H1 (cell line): Measurements from ENCODE around the gene TEAD4. TPM values are rescaled to one million over a fixed set of nuclear protein-coding genes. Genes with fewer than 3 reads are reported as not detected.

Source experiments
- CTCF ChIA-PET: fragments of 300-600 bp; sonication (Branson Sonifier 250); formaldehyde crosslinking; loops from one replicate; lab custom pipeline; 2021; ENCODE audit not compliant: partially characterized antibody; lab: Charles Lee
- POLR2A ChIA-PET: fragments of 300-600 bp; sonication (Branson Sonifier 250); formaldehyde crosslinking; loops from one replicate; lab custom pipeline; 2021; ENCODE audit warnings: inconsistent platforms; ENCODE audit not compliant: partially characterized antibody; lab: Charles Lee
- DNase-seq, 2 experiments: peaks; one replicate each; pipeline versions ENCODE4 v3.0.0 to v3.0.0-alpha.2; 2010 to 2022; ENCODE audit warnings: low spot score in 2 of 2, low read depth in 1 of 2, mixed read lengths in 1 of 2
- FAIRE-seq: peaks from 2 replicates; lab custom pipeline; 2011; peaks lifted over from hg19 to GRCh38; lab: Jason Lieb, UNC
- H2AFZ ChIP-seq: 2 replicates; pipeline ENCODE4 v1.8.1; 2012; ENCODE audit warnings: low read length, inconsistent platforms
- H2AK5ac ChIP-seq: 2 replicates; pipeline ENCODE4 v1.6.1; 2013; ENCODE audit warnings: low read depth, low read length
- H2BK120ac ChIP-seq: replicated peaks from 2 replicates; pipeline ENCODE3; 2013; ENCODE audit warnings: low read depth, low read length, inconsistent platforms
- H2BK12ac ChIP-seq: 2 replicates; pipeline ENCODE4 v1.6.1; 2013; ENCODE audit warnings: low read depth, low read length
- H2BK15ac ChIP-seq: 2 replicates; pipeline ENCODE4 v1.6.1; 2013; ENCODE audit warnings: low read length
- H2BK20ac ChIP-seq: 2 replicates; pipeline ENCODE4 v1.6.1; 2013; ENCODE audit warnings: low read length
- H2BK5ac ChIP-seq: 2 replicates; pipeline ENCODE4 v1.6.1; 2013; ENCODE audit warnings: low read depth, low read length
- H3K14ac ChIP-seq: 2 replicates; pipeline ENCODE4 v1.6.1; 2013; ENCODE audit warnings: inconsistent platforms; ENCODE audit not compliant: insufficient read length
- H3K18ac ChIP-seq: 2 replicates; pipeline ENCODE4 v1.6.1; 2013; ENCODE audit warnings: low read length; ENCODE audit errors: extremely low read depth
- H3K23ac ChIP-seq: 2 replicates; pipeline ENCODE4 v1.6.1; 2013; ENCODE audit warnings: inconsistent platforms; ENCODE audit not compliant: insufficient read length
- H3K23me2 ChIP-seq: 2 replicates; pipeline ENCODE4 v1.6.1; 2013; ENCODE audit warnings: low read depth, low read length
- H3K27ac ChIP-seq: 2 replicates; pipeline ENCODE4 v1.6.1; 2011; ENCODE audit warnings: low read depth, low read length, inconsistent platforms
- H3K27me3 ChIP-seq, 4 experiments: replicated peaks in 1 of 4; 1 replicate in 1 of 4; 2 replicates in 3 of 4; pipeline versions ENCODE4 v1.6.1 to v1.8.1; 2011 to 2013; ENCODE audit warnings: low read length in 3 of 4, mild to moderate bottlenecking in 3 of 4, inconsistent platforms in 2 of 4, mixed read lengths in 2 of 4, moderate library complexity in 1 of 4; ENCODE audit not compliant: control insufficient read depth in 3 of 4, insufficient read depth in 3 of 4; ENCODE audit errors: extremely low read depth in 1 of 4
- H3K36me3 ChIP-seq, 4 experiments: 2 replicates each; pipeline versions ENCODE4 v1.6.1 to v1.8.1; 2011 to 2013; ENCODE audit warnings: mild to moderate bottlenecking in 4 of 4, low read length in 3 of 4, moderate library complexity in 2 of 4, control low read depth in 1 of 4, inconsistent platforms in 1 of 4; ENCODE audit not compliant: insufficient read depth in 4 of 4, control insufficient read depth in 2 of 4
- H3K4ac ChIP-seq: replicated peaks from 2 replicates; pipeline ENCODE3; 2013; ENCODE audit warnings: low read length, low read depth, mixed read lengths, inconsistent platforms; ENCODE audit not compliant: insufficient read length
- H3K4me1 ChIP-seq, 4 experiments: replicated peaks in 1 of 4; 1 replicate in 1 of 4; 2 replicates in 3 of 4; pipeline versions ENCODE4 v1.6.1 to v1.8.1; 2011 to 2013; ENCODE audit warnings: low read length in 3 of 4, inconsistent platforms in 2 of 4, mixed read lengths in 1 of 4; ENCODE audit not compliant: insufficient read depth in 4 of 4, control insufficient read depth in 3 of 4
- H3K4me2 ChIP-seq, 2 experiments: 2 replicates each; pipeline versions ENCODE4 v1.6.1 to v1.8.1; 2011 to 2013; ENCODE audit warnings: low read depth in 2 of 2, low read length in 2 of 2, control low read depth in 1 of 2, inconsistent platforms in 1 of 2, mild to moderate bottlenecking in 1 of 2; ENCODE audit not compliant: insufficient read depth in 1 of 2
- H3K4me3 ChIP-seq, 4 experiments: fragments of 200-600, 300-600 bp in 1 of 4; sonication (generic), shearing (Covaris generic), sonication (Bioruptor Twin) in 1 of 4; 2 replicates each; pipeline versions ENCODE4 v1.5.1 to v1.8.1; 2011 to 2016; ENCODE audit warnings: low read length in 4 of 4, low read depth in 3 of 4, control low read depth in 2 of 4, inconsistent platforms in 2 of 4, mild to moderate bottlenecking in 2 of 4, mixed read lengths in 1 of 4, moderate library complexity in 1 of 4; ENCODE audit not compliant: insufficient read depth in 2 of 4; ENCODE audit errors: extremely low read depth in 1 of 4
- H3K56ac ChIP-seq: replicated peaks from 2 replicates; pipeline ENCODE3; 2013; ENCODE audit warnings: low read depth, mild to moderate bottlenecking, mixed read lengths, low read length, inconsistent platforms; ENCODE audit not compliant: insufficient read length
- H3K79me1 ChIP-seq: 2 replicates; pipeline ENCODE4 v1.6.1; 2013; ENCODE audit warnings: low read depth, low read length, control low read depth
- H3K79me2 ChIP-seq, 2 experiments: 2 replicates each; pipeline versions ENCODE4 v1.6.1 to v1.8.1; 2012 to 2013; ENCODE audit warnings: low read length in 2 of 2, mild to moderate bottlenecking in 2 of 2, inconsistent platforms in 1 of 2; ENCODE audit not compliant: insufficient read depth in 2 of 2, control insufficient read depth in 1 of 2
- H3K9ac ChIP-seq, 4 experiments: replicated peaks in 1 of 4; 1 replicate in 1 of 4; 2 replicates in 3 of 4; pipeline versions ENCODE4 v1.6.1 to v1.8.1; 2011 to 2013; ENCODE audit warnings: low read depth in 3 of 4, low read length in 3 of 4, control low read depth in 2 of 4, mild to moderate bottlenecking in 2 of 4, moderate library complexity in 2 of 4, inconsistent platforms in 1 of 4; ENCODE audit errors: extremely low read depth in 1 of 4
- H3K9me3 ChIP-seq, 2 experiments: 2 replicates each; pipeline versions ENCODE4 v1.6.1 to v1.8.1; 2012 to 2013; ENCODE audit warnings: mild to moderate bottlenecking in 2 of 2, moderate library complexity in 2 of 2, control low read depth in 1 of 2, inconsistent platforms in 1 of 2, low read depth in 1 of 2, low read length in 1 of 2, mixed read lengths in 1 of 2; ENCODE audit not compliant: insufficient read depth in 2 of 2
- H4K20me1 ChIP-seq, 2 experiments: replicated peaks in 1 of 2; 2 replicates each; pipeline versions ENCODE3 to v1.8.1; 2011 to 2013; ENCODE audit warnings: inconsistent platforms in 2 of 2, low read length in 2 of 2, mild to moderate bottlenecking in 1 of 2; ENCODE audit not compliant: insufficient read depth in 2 of 2, control insufficient read depth in 1 of 2
- H4K5ac ChIP-seq: 2 replicates; pipeline ENCODE4 v1.6.1; 2013; ENCODE audit warnings: low read length, low read depth, mixed read lengths, inconsistent platforms; ENCODE audit not compliant: insufficient read length
- H4K8ac ChIP-seq: 2 replicates; pipeline ENCODE4 v1.8.0; 2013; ENCODE audit warnings: mild to moderate bottlenecking, moderate library complexity, low read length, inconsistent platforms; ENCODE audit not compliant: insufficient read depth; ENCODE audit errors: extremely low read depth
- H4K91ac ChIP-seq: replicated peaks from 2 replicates; pipeline ENCODE3; 2013; ENCODE audit warnings: low read length, mixed read lengths, inconsistent platforms; ENCODE audit not compliant: insufficient read length
- CBX5 ChIP-seq: fragments of 300-800, 300-1000 bp; sonication (generic); IDR thresholded peaks from 2 replicates; pipeline ENCODE4 v1.7.1; 2016; ENCODE audit warnings: antibody characterized with exemption, low read length, low read depth
- FOSL1 ChIP-seq: IDR thresholded peaks from 2 replicates; pipeline ENCODE4 v1.6.1; 2011; ENCODE audit warnings: mild to moderate bottlenecking, low read depth, low read length, moderate library complexity; ENCODE audit not compliant: insufficient read depth
- WGBS, 2 experiments: shearing (Covaris generic) in 1 of 2; methylation state at CpG; one replicate each; pipeline versions ENCODE4 v1.1.6 to v1.1.7; 2013 to 2015; ENCODE audit warnings: low lambda C conversion rate in 2 of 2, mixed read lengths in 2 of 2, inconsistent platforms in 1 of 2, low coverage in 1 of 2, missing lambda C conversion rate in 1 of 2; ENCODE audit not compliant: insufficient replicate concordance in 2 of 2, insufficient coverage in 1 of 2, insufficient read length in 1 of 2; ENCODE audit errors: extremely low coverage in 1 of 2, missing lambda C conversion rate in 1 of 2; 5-methylcytosine and 5-hydroxymethylcytosine counted together
- polyA plus RNA-seq, 7 experiments: library from polyadenylated mRNA; depleted of rRNA in 3 of 7; stranded (reverse) in 5 of 7; unstranded in 2 of 7; fragments of >200 nt in 5 of 7; fragments of 200-250 nt in 2 of 7; gene quantifications; 1 replicate in 5 of 7; 2 replicates in 1 of 7; 4 replicates in 1 of 7; pipeline versions ENCODE4 v1.2.1 to v1.2.3, GENCODE V29; 2011 to 2013; ENCODE audit warnings: missing spikeins in 2 of 7, mixed read lengths in 2 of 7
- total RNA-seq: library from RNA; stranded (reverse); fragmentation: NEBNext Ultra II Directional; extraction: Animal tissue kit (Norgen Biotek cat#: 25700); gene quantifications from 2 replicates; pipeline ENCODE4 v1.2.1, GENCODE V29; 2021
- TF ChIP-seq, protein P1 (sequence below): IDR thresholded peaks from 2 replicates; pipeline ENCODE4 v1.6.1; 2012; ENCODE audit warnings: low read length, inconsistent platforms

Gene TEAD4
- total and polyA plus RNA-seq, 2 of the 8 experiments (the other 6 are each of a cell fraction or from before 2014, with no cell fraction given), result 56.7 to 116 TPM

DNA sequence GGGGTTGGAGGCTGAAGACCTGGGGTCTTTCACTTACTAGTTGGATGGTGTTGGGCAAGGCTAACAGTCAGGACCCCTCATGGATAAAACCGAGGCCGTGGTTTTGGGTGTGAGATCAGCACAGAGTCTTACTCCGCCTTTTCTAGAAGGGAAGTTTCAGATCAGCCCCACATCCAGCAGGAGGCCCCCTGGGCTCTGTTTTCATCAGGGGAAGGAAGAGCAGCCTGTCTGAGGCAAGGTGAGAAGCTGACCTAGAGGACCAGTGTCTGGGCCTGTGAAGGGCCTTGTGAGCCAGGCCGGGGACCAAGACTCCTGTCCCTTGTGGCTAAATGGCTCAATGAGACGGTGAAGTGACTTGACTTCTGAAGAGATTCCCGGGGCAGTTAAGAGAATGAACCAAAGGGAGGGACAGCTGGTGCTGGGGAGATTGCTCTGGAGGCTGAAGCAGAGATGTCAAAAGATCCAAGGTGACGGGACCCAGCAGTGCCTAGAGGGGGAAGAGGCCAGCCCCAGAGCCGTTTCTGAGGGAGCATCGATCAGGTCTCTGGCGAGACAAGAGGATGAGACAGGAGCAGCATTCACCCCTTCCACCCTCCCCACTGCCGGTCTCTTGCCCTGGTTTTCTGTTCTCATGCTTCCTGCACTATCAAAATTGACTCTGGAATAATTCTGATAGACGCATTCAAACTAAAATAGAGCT lies 77.9 kb downstream of the TEAD4 start:
- H2BK20ac ChIP-seq, result no peak overlapping the region
- H3K56ac ChIP-seq, result no peak overlapping the region
- TF ChIP-seq, protein P1, sequence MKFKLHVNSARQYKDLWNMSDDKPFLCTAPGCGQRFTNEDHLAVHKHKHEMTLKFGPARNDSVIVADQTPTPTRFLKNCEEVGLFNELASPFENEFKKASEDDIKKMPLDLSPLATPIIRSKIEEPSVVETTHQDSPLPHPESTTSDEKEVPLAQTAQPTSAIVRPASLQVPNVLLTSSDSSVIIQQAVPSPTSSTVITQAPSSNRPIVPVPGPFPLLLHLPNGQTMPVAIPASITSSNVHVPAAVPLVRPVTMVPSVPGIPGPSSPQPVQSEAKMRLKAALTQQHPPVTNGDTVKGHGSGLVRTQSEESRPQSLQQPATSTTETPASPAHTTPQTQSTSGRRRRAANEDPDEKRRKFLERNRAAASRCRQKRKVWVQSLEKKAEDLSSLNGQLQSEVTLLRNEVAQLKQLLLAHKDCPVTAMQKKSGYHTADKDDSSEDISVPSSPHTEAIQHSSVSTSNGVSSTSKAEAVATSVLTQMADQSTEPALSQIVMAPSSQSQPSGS, result no peak
- TF ChIP-seq CBX5 (no peak), FOSL1 (no peak)
- peaks cover 2 to 18% of the 10 kb centered on the region in 2 experiments for H4K20me1 ChIP-seq
- H3K18ac ChIP-seq, result no peak overlapping the region
- ChIA-PET CTCF (interaction anchor here (0.7 to 4.3 kb wide), 5 partner anchors 13 to 191 kb away, joined by 3 to 30 read pairs (median 4); no protein-coding TSS in a partner anchor), POLR2A (no interaction called here)
- H3K23ac ChIP-seq, result no peak overlapping the region
- no peak overlapping the region for H3K4me2 ChIP-seq
- H3K14ac ChIP-seq, result no peak overlapping the region
- no peak overlapping the region for H2BK15ac ChIP-seq
- peaks cover 14 to 39% (median 19%) of the 10 kb centered on the region in 4 experiments; a peak in 7 of 8 replicates for H3K36me3 ChIP-seq
- no peak overlapping the region for H3K27ac ChIP-seq
- DNase-seq, result no peak
- no peaks in the 10 kb centered on the region for H3K79me2 ChIP-seq
- H2BK12ac ChIP-seq, result no peak overlapping the region
- H4K8ac ChIP-seq, result no peak overlapping the region
- H3K4me3 ChIP-seq, result no peak overlapping the region
- no peak for FAIRE-seq
- no peaks in the 10 kb centered on the region; the same call in 1 of the 2 replicates for H3K79me1 ChIP-seq
- H2AFZ ChIP-seq, result no peak overlapping the region
- H2BK5ac ChIP-seq, result no peak overlapping the region
- H3K27me3 ChIP-seq, result no peaks in the 10 kb centered on the region
- no peak overlapping the region for H4K5ac ChIP-seq
- no peak overlapping the region for H2AK5ac ChIP-seq
- H3K23me2 ChIP-seq, result no peaks in the 10 kb centered on the region
- no peaks in the 10 kb centered on the region for H3K9me3 ChIP-seq
- no peak overlapping the region for H2BK120ac ChIP-seq
- no peak overlapping the region for H3K4ac ChIP-seq
- 87% methylated on average over 12 of the region's 12 CpGs; no CpG with 5 or more reads in 1 of the 2 experiments for WGBS, 2 experiments
- H4K91ac ChIP-seq, result no peak overlapping the region
- no peaks in the 10 kb centered on the region; a peak in 4 of 7 replicates for H3K4me1 ChIP-seq
- no peak overlapping the region for H3K9ac ChIP-seq
